ENCODE measurements around the gene S100A2.

- no peak for TF ChIP-seq CTCF (IDR thresholded peaks at IDR 0.05; ENCODE audit: low read length)
- TF ChIP-seq EZH2 (optimal IDR thresholded peaks at IDR 0.05; ENCODE audit: low read depth, low read length), result no peak
- no peak for TF ChIP-seq EZH2phosphoT487 (IDR thresholded peaks at IDR 0.05; ENCODE audit: low read length)
Observed at GRCh38 chr1:153608089-153608682, 42.5 kb upstream of the S100A2 start.

Measured in MM.1S (cell line).